ENCODE data around the gene MACROH2A1.
"Not testable (repeated sequence)": the region's sequence is repeated elsewhere in the genome, so short reads cannot be mapped to it uniquely, and the experiment has no call there.

The MACROH2A1 gene

GRCh38 chr5:135376961-135377624 is 21.9 kb downstream of the MACROH2A1 start:
- DNase-seq = no peak

- no peak for DNase-seq
Measured at GRCh38 chr5:135375040-135375793, 23.8 kb downstream of the MACROH2A1 start.

- no peak for DNase-seq
Measured at GRCh38 chr5:135373736-135374515, 25.1 kb downstream of the MACROH2A1 start.

- no peak for DNase-seq
Measured at GRCh38 chr5:135372654-135373381, 26.2 kb downstream of the MACROH2A1 start.

GRCh38 chr5:135371622-135372232 is 27.3 kb downstream of the MACROH2A1 start:
- no peak for DNase-seq

- DNase-seq = no peak
Measured at GRCh38 chr5:135369952-135370351, 29.1 kb downstream of the MACROH2A1 start.

- DNase-seq = no peak
Measured at GRCh38 chr5:135367554-135367953, 31.5 kb downstream of the MACROH2A1 start.

- no peak for DNase-seq
Measured at GRCh38 chr5:135367076-135367475, 32.0 kb downstream of the MACROH2A1 start.

GRCh38 chr5:135365281-135365680 is 33.8 kb downstream of the MACROH2A1 start:
- DNase-seq = no peak

GRCh38 chr5:135364421-135365262 is 34.4 kb downstream of the MACROH2A1 start:
- DNase-seq = no peak

- DNase-seq = not testable (repeated sequence)
Measured at GRCh38 chr5:135363342-135363741, 35.7 kb downstream of the MACROH2A1 start.

GRCh38 chr5:135362102-135362501 is 36.9 kb downstream of the MACROH2A1 start:
- no peak for DNase-seq

- DNase-seq = no peak
Measured at GRCh38 chr5:135360278-135361274, 38.5 kb downstream of the MACROH2A1 start.

GRCh38 chr5:135359374-135360165 is 39.5 kb downstream of the MACROH2A1 start:
- no peak for DNase-seq

GRCh38 chr5:135357685-135358084 is 41.3 kb downstream of the MACROH2A1 start:
- no peak for DNase-seq

GRCh38 chr5:135356522-135357318 is 42.3 kb downstream of the MACROH2A1 start:
- no peak for DNase-seq

GRCh38 chr5:135355169-135355568 is 43.9 kb downstream of the MACROH2A1 start:
- DNase-seq = no peak

- DNase-seq = no peak
Measured at GRCh38 chr5:135353952-135354721, 44.9 kb downstream of the MACROH2A1 start.
